ENCODE data around the gene CDH11. TPM values are rescaled to one million over a fixed set of nuclear protein-coding genes. Genes with fewer than 3 reads are reported as not detected.
A peak's percentile ranks its signal among the peaks of the same experiment; 100 is the strongest.

CDH11 gene
- total RNA-seq, 1 experiment from 2014 or later = 297 TPM

GRCh38 chr16:64997121-64997520 is 124.7 kb downstream of the CDH11 start:
- POLR2A ChIA-PET (ENCODE audit: low non-redundant PET) = no interaction called here
- Histone ChIP-seq H3K27ac (ENCODE audit: low read depth, low read length, poor library complexity, severe bottlenecking) (peak overlapping the region; percentile 22), H3K4me3 (ENCODE audit: low read depth, low read length, poor library complexity, severe bottlenecking) (no peak overlapping the region), H3K27me3 (replicated peaks; ENCODE audit: insufficient read depth, low read depth, low read length, poor library complexity) (no peaks in the 10 kb centered on the region), H3K4me1 (ENCODE audit: insufficient read depth, low read length, poor library complexity, severe bottlenecking) (peaks cover 37% of the 10 kb centered on the region), H3K9me3 (ENCODE audit: low read depth, low read length, poor library complexity, severe bottlenecking) (no peaks in the 10 kb centered on the region), H3K36me3 (ENCODE audit: insufficient read depth, low read length, poor library complexity, severe bottlenecking) (peaks cover 66% of the 10 kb centered on the region)
- intact Hi-C loops (cut with micrococcal nuclease; ENCODE audit: unreplicated experiment) = no loop called here
- TF ChIP-seq CTCF (conservative IDR thresholded peaks at IDR 0.05; ENCODE audit: low read depth, low read length) (no peak), EZH2 (IDR thresholded peaks at IDR 0.05; ENCODE audit: borderline replicate concordance, low read depth, low read length, poor library complexity, severe bottlenecking) (no peak)
- no TSS peak for BruUV-seq (replicated peaks)
- no peak for DNase-seq (ENCODE audit: low spot score)
- CTCF ChIA-PET = no interaction called here

DNA sequence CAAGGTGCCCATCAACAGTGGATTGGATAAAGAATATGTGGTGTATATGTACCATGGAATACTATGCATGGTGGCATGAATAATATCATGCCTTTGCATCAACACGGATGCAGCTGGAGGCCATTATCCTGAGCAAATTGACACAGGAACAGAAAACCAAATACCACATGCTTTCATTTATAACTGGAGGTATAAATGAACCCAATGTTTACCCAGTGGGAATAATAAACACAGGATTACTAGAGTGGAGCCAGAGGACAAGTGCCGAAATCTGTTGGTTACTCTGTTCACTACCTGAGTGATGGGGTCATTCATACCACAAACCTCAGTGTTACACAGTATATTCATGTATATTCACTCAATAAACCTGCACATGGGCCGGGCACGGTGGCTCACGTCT is 125.2 kb downstream of the CDH11 start:
- Histone ChIP-seq H3K4me1 (ENCODE audit: insufficient read depth, low read length, poor library complexity, severe bottlenecking) (peaks cover 37% of the 10 kb centered on the region), H3K27me3 (replicated peaks; ENCODE audit: insufficient read depth, low read depth, low read length, poor library complexity) (no peaks in the 10 kb centered on the region), H3K9me3 (ENCODE audit: low read depth, low read length, poor library complexity, severe bottlenecking) (no peaks in the 10 kb centered on the region), H3K27ac (ENCODE audit: low read depth, low read length, poor library complexity, severe bottlenecking) (no peak overlapping the region), H3K4me3 (ENCODE audit: low read depth, low read length, poor library complexity, severe bottlenecking) (no peak overlapping the region), H3K36me3 (ENCODE audit: insufficient read depth, low read length, poor library complexity, severe bottlenecking) (peaks cover 69% of the 10 kb centered on the region)
- TF ChIP-seq CTCF (conservative IDR thresholded peaks at IDR 0.05; ENCODE audit: low read depth, low read length) (no peak), EZH2 (IDR thresholded peaks at IDR 0.05; ENCODE audit: borderline replicate concordance, low read depth, low read length, poor library complexity, severe bottlenecking) (no peak)
- no TSS peak for BruUV-seq (replicated peaks)
- intact Hi-C loops (cut with micrococcal nuclease; ENCODE audit: unreplicated experiment) = no loop called here
- ChIA-PET CTCF (no interaction called here), POLR2A (ENCODE audit: low non-redundant PET) (no interaction called here)
- DNase-seq (ENCODE audit: low spot score) = no peak

DNA sequence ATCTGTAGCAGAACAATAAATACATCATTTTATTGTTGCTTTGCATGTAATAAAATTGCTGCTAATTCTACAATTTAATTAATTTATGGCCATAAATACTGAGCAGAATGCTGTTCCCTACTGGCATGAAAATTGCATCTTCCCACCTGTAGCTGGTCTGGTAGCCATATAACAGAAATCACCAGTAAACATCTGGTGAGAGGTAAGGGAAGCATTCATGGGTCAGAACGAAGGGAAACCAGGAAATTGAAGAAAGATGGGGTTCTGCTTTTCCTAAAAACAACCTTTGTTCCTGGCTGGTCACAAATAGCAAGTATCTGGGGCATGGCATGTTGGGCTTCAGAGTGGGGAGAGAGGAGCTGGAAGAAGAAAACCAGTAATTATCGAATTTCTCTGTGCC is 128.4 kb downstream of the CDH11 start:
- peak; percentile 56 for DNase-seq (ENCODE audit: low spot score)
- peaks cover 59% of the 10 kb centered on the region for H3K4me1 ChIP-seq (ENCODE audit: insufficient read depth, low read length, poor library complexity, severe bottlenecking)
- no peak overlapping the region for H3K4me3 ChIP-seq (ENCODE audit: low read depth, low read length, poor library complexity, severe bottlenecking)
- CTCF ChIA-PET = no interaction called here
- no peaks in the 10 kb centered on the region for H3K27me3 ChIP-seq (replicated peaks; ENCODE audit: insufficient read depth, low read depth, low read length, poor library complexity)
- BruUV-seq (replicated peaks) = no TSS peak
- TF ChIP-seq EZH2 (IDR thresholded peaks at IDR 0.05; ENCODE audit: borderline replicate concordance, low read depth, low read length, poor library complexity, severe bottlenecking) (no peak), CTCF (conservative IDR thresholded peaks at IDR 0.05; ENCODE audit: low read depth, low read length) (no peak)
- no peaks in the 10 kb centered on the region for H3K9me3 ChIP-seq (ENCODE audit: low read depth, low read length, poor library complexity, severe bottlenecking)
- POLR2A ChIA-PET (ENCODE audit: low non-redundant PET) = no interaction called here
- peak overlapping the region; percentile 75 for H3K27ac ChIP-seq (ENCODE audit: low read depth, low read length, poor library complexity, severe bottlenecking)
- H3K36me3 ChIP-seq (ENCODE audit: insufficient read depth, low read length, poor library complexity, severe bottlenecking) = peaks cover 77% of the 10 kb centered on the region
- intact Hi-C loops (cut with micrococcal nuclease; ENCODE audit: unreplicated experiment) = loop anchor here (2.0 to 5.0 kb wide), 5 partner anchors 23 to 839 kb away; no protein-coding TSS in a partner anchor
